OCI-LY3 (cell line): ENCODE results near the gene NHLH2.

ENCODE experiments used
- EZH2phosphoT487 ChIP-seq: fragments of 200-600 bp; shearing (Covaris generic); IDR thresholded peaks from 2 replicates; pipeline ENCODE4 v1.6.1; 2018; ENCODE audit warnings: antibody characterized with exemption, mixed run types, low read depth
- TF ChIP-seq, protein P1 (sequence below): fragments of 200-600, 300-600 bp; sonication (generic); IDR thresholded peaks from 2 replicates; pipeline ENCODE4 v1.5.1; 2014; ENCODE audit warnings: antibody characterized with exemption, low read length, low read depth

- TF ChIP-seq, protein P1, sequence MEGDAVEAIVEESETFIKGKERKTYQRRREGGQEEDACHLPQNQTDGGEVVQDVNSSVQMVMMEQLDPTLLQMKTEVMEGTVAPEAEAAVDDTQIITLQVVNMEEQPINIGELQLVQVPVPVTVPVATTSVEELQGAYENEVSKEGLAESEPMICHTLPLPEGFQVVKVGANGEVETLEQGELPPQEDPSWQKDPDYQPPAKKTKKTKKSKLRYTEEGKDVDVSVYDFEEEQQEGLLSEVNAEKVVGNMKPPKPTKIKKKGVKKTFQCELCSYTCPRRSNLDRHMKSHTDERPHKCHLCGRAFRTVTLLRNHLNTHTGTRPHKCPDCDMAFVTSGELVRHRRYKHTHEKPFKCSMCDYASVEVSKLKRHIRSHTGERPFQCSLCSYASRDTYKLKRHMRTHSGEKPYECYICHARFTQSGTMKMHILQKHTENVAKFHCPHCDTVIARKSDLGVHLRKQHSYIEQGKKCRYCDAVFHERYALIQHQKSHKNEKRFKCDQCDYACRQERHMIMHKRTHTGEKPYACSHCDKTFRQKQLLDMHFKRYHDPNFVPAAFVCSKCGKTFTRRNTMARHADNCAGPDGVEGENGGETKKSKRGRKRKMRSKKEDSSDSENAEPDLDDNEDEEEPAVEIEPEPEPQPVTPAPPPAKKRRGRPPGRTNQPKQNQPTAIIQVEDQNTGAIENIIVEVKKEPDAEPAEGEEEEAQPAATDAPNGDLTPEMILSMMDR: no peak
- no peak for TF ChIP-seq EZH2phosphoT487
Measured at GRCh38 chr1:115869064-115869463, 28.1 kb upstream of the NHLH2 start.
